KMS-11 (cell line): Measurements from ENCODE around the gene NAPB.
"Not testable (repeated sequence)": the region's sequence is repeated elsewhere in the genome, so short reads cannot be mapped to it uniquely, and the experiment has no call there.

ENCODE experiments used
- H2AFZ ChIP-seq: fragments of 200-600 bp; sonication (generic); 2 replicates; pipeline ENCODE4 v1.6.1; 2016; ENCODE audit warnings: antibody characterized with exemption, mixed run types, low read depth
- H3K27ac ChIP-seq: fragments of 200-600 bp; sonication (generic); 2 replicates; pipeline ENCODE4 v1.6.1; 2016; ENCODE audit warnings: mild to moderate bottlenecking, mixed run types
- H3K27me3 ChIP-seq: fragments of 200-600 bp; sonication (generic); 2 replicates; pipeline ENCODE4 v1.6.1; 2017; ENCODE audit warnings: mild to moderate bottlenecking, low read depth, mixed run types, moderate library complexity; ENCODE audit not compliant: insufficient read depth
- H3K36me3 ChIP-seq: fragments of 200-600 bp; sonication (generic); 2 replicates; pipeline ENCODE4 v1.6.1; 2017; ENCODE audit warnings: mild to moderate bottlenecking, mixed run types; ENCODE audit not compliant: insufficient read depth
- H3K4me1 ChIP-seq: fragments of 200-600 bp; sonication (generic); 2 replicates; pipeline ENCODE4 v1.6.1; 2016; ENCODE audit warnings: mild to moderate bottlenecking, low read depth, mixed run types; ENCODE audit not compliant: poor library complexity, severe bottlenecking
- H3K4me2 ChIP-seq: fragments of 200-600 bp; sonication (generic); 2 replicates; pipeline ENCODE4 v1.7.0; 2016; ENCODE audit warnings: mild to moderate bottlenecking, mixed run types
- H3K4me3 ChIP-seq: fragments of 200-600 bp; sonication (generic); IDR thresholded peaks from 2 replicates; pipeline ENCODE4 v1.6.1; 2017; ENCODE audit warnings: low read depth, low read length, mixed read lengths; ENCODE audit not compliant: insufficient read depth
- H3K79me2 ChIP-seq: fragments of 200-600 bp; sonication (generic); 2 replicates; pipeline ENCODE4 v1.6.1; 2016; ENCODE audit warnings: low read depth, mixed run types; ENCODE audit not compliant: insufficient read depth
- H3K9ac ChIP-seq: fragments of 200-600 bp; sonication (generic); 2 replicates; pipeline ENCODE4 v1.6.1; 2016; ENCODE audit warnings: mild to moderate bottlenecking, mixed run types
- H4K20me1 ChIP-seq: fragments of 200-600 bp; sonication (generic); 2 replicates; pipeline ENCODE4 v1.6.1; 2016; ENCODE audit warnings: mild to moderate bottlenecking, mixed run types; ENCODE audit not compliant: insufficient read depth
- CTCF ChIP-seq: fragments of 200-600 bp; sonication (generic); conservative IDR thresholded peaks from 2 replicates; pipeline ENCODE4 v1.6.1; 2017; ENCODE audit warnings: low read depth, mild to moderate bottlenecking, antibody characterized with exemption, low read length, moderate library complexity, mixed read lengths

The NAPB gene

DNA sequence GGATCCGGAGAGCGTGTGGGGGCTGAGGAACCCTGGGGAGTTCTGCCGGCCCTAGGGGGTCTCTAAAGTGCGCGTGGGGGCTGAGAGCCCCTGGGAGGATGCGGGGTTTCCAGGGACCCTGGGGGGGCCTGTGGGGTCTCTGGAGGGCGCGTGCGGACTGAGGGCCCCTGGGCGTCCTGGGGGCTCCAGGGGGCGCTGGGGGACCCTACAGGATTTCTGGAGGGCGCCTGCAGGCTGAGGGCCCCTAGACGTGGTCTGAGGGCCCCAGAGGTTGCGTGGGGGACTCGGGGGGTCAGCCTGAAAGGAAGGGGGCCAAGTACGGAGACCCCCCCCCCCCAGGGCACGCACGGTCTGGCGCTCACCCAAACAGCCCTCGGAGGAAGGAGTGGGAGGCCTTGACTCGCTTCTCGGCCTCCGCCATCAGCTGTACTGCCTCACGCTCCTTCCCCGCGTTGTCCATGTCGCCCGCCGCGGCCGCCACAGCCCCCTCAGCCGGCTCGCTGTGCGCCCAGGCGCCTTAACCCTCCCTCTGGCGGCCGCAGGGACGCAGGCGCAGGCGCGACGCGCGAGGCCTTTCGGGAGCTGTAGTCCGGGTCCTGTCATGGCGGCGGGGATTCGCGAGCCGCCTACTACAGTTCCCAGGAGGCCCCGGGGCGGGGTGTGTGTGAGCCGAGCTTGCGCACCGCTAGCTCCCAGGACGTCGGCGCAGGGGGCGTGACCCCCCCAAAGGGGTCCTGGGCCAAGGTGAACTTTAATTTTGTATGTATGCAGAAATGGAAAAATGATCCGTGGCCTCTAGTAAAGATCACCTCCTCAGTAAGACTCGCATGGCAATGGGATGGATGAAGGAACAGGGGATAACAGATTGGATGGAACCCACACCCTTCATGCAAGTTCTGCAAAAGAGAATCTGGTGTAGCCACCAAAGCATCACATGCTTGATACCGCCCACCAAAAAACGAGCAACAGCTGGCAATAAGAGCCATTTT, at the start of gene NAPB:
NAPB (minus strand) TSS at position 546 of the 989 bp plus-strand sequence; CDS start at position 460, 86 bp downstream.
- Histone ChIP-seq H3K27me3 (no peaks in the 10 kb centered on the region), H3K4me2 (peak within 1 kb of the TSS; percentile 78), H3K36me3 (no peaks in the 10 kb centered on the region), H3K4me1 (peaks cover 22% of the 10 kb centered on the region), H3K4me3 (no peak within 1 kb of the TSS), H2AFZ (peak within 1 kb of the TSS; percentile 73), H3K27ac (peak within 1 kb of the TSS; percentile 71), H3K9ac (peak within 1 kb of the TSS; percentile 67), H4K20me1 (no peaks in the 10 kb centered on the region), H3K79me2 (peaks cover 22% of the 10 kb centered on the region; the same call in 1 of the 2 replicates)
- TF ChIP-seq CTCF, result no peak; the same call in 1 of the 2 replicates

- not testable (repeated sequence) for H3K9ac ChIP-seq, H4K20me1 ChIP-seq, H3K27ac ChIP-seq, H3K4me1 ChIP-seq, H3K79me2 ChIP-seq, H3K4me2 ChIP-seq, H2AFZ ChIP-seq, H3K36me3 ChIP-seq, H3K27me3 ChIP-seq, H3K4me3 ChIP-seq
Measured at GRCh38 chr20:23466961-23467360, 45.7 kb upstream of the NAPB start.

- no peaks in the 10 kb centered on the region for H3K79me2 ChIP-seq
- H3K4me3 ChIP-seq, result no peak overlapping the region
- no peak overlapping the region for H2AFZ ChIP-seq
- no peak overlapping the region for H3K27ac ChIP-seq
- no peaks in the 10 kb centered on the region for H4K20me1 ChIP-seq
- no peak for TF ChIP-seq CTCF
- no peaks in the 10 kb centered on the region for H3K4me1 ChIP-seq
- no peaks in the 10 kb centered on the region for H3K36me3 ChIP-seq
- no peak overlapping the region for H3K9ac ChIP-seq
- no peaks in the 10 kb centered on the region for H3K27me3 ChIP-seq
- no peak overlapping the region for H3K4me2 ChIP-seq
Measured at GRCh38 chr20:23461180-23461579, 39.9 kb upstream of the NAPB start.

DNA sequence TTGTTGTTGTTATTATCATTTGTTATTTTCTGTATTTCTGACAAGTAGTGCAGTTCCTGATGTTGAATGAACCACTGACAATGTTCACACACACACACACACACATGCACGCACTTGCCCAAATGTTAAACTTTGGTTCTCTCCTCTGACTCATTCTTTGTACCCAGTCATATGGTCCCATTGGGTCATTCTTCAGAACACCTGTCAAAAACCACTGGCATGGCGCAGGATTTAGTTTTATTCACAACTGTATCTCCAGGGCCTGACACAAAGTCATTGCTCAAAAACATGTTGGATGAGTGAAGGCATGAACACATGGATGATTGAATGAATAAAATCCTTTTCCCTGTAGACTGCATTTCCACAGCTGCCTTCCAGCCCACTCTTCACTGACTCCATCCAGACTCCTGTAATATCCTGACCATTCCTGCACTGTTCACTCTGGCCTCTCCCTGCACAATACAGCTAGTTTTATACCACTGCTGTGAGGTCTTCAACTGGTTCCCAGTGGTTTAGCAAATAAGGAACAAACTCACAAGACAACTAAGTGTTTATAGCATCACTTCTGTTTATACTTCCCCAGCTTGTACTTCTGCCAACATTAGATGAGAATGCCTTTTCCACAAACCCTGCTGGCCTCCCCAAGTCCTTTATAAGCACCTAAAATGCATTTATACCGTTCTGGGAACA, 38.3 kb upstream of the NAPB start:
- no peaks in the 10 kb centered on the region for H4K20me1 ChIP-seq
- H3K4me1 ChIP-seq, result no peaks in the 10 kb centered on the region
- no peak overlapping the region for H3K4me3 ChIP-seq
- TF ChIP-seq CTCF, result no peak
- H3K36me3 ChIP-seq, result no peaks in the 10 kb centered on the region
- no peak overlapping the region for H2AFZ ChIP-seq
- H3K9ac ChIP-seq, result no peak overlapping the region
- no peak overlapping the region for H3K27ac ChIP-seq
- no peaks in the 10 kb centered on the region for H3K79me2 ChIP-seq
- no peak overlapping the region for H3K4me2 ChIP-seq
- no peaks in the 10 kb centered on the region for H3K27me3 ChIP-seq
